G401 (cell line): Measurements from ENCODE around the gene CLMN. TPM values are rescaled to one million over a fixed set of nuclear protein-coding genes. Genes with fewer than 3 reads are reported as not detected.

ENCODE experiments used
- DNase-seq: peaks from one replicate; pipeline ENCODE4 v3.0.0-alpha.2; 2015; ENCODE audit warnings: low spot score
- in situ Hi-C: cut with HindIII; loops from 2 replicates; pipeline ENCODE4 v1.10.0; 2016; ENCODE audit warnings: low sequenced_read_pairs, mixed read lengths
- total RNA-seq: library from RNA; depleted of rRNA; stranded (reverse); fragments of >200 nt; shearing (Covaris generic); gene quantifications from 2 replicates; pipeline ENCODE4 v1.2.3, GENCODE V29; 2014

Gene CLMN
- total RNA-seq, 1 experiment from 2014 or later = not detected

- DNase-seq = no peak
- in situ Hi-C loops = no loop called here
These were observed 10.3 kb downstream of the CLMN start for GRCh38 chr14:95309261-95310051.

- DNase-seq = no peak
- in situ Hi-C loops = no loop called here
These were observed 11.6 kb downstream of the CLMN start for GRCh38 chr14:95308073-95308472.

- in situ Hi-C loops = no loop called here
- no peak for DNase-seq
These were observed 12.2 kb downstream of the CLMN start for GRCh38 chr14:95307402-95308041.

- DNase-seq = no peak
- in situ Hi-C loops = no loop called here
These were observed 13.8 kb downstream of the CLMN start for GRCh38 chr14:95305940-95306339.

GRCh38 chr14:95305145-95305544 lies 14.6 kb downstream of the CLMN start:
- DNase-seq = no peak
- in situ Hi-C loops = no loop called here

GRCh38 chr14:95304342-95304741 lies 15.4 kb downstream of the CLMN start:
- no peak for DNase-seq
- in situ Hi-C loops = no loop called here

GRCh38 chr14:95303552-95303951 lies 16.2 kb downstream of the CLMN start:
- DNase-seq = no peak
- in situ Hi-C loops = no loop called here

- in situ Hi-C loops = no loop called here
- DNase-seq = no peak
These were observed 16.8 kb downstream of the CLMN start for GRCh38 chr14:95302667-95303506.

- in situ Hi-C loops = no loop called here
- no peak for DNase-seq
These were observed 18.1 kb downstream of the CLMN start for GRCh38 chr14:95301527-95302187.

GRCh38 chr14:95300697-95301526 lies 18.8 kb downstream of the CLMN start:
- no peak for DNase-seq
- in situ Hi-C loops = no loop called here

- in situ Hi-C loops = no loop called here
- no peak for DNase-seq
These were observed 19.6 kb downstream of the CLMN start for GRCh38 chr14:95300002-95300696.

- in situ Hi-C loops = no loop called here
- DNase-seq = no peak
These were observed 20.4 kb downstream of the CLMN start for GRCh38 chr14:95299271-95299670.

GRCh38 chr14:95297832-95298231 lies 21.9 kb downstream of the CLMN start:
- DNase-seq = no peak
- in situ Hi-C loops = no loop called here

- in situ Hi-C loops = no loop called here
- DNase-seq = no peak
These were observed 22.7 kb downstream of the CLMN start for GRCh38 chr14:95296966-95297365.

- in situ Hi-C loops = no loop called here
- no peak for DNase-seq
These were observed 23.9 kb downstream of the CLMN start for GRCh38 chr14:95295600-95296376.

- in situ Hi-C loops = no loop called here
- no peak for DNase-seq
These were observed 24.7 kb downstream of the CLMN start for GRCh38 chr14:95294834-95295599.

- in situ Hi-C loops = no loop called here
- no peak for DNase-seq
These were observed 25.4 kb downstream of the CLMN start for GRCh38 chr14:95294320-95294719.
